Measurements from ENCODE around the gene RXRA. TPM values are rescaled to one million over a fixed set of nuclear protein-coding genes. Genes with fewer than 3 reads are reported as not detected.

RXRA gene
- total RNA-seq, 1 experiment from 2014 or later, result 29.9 TPM

DNA sequence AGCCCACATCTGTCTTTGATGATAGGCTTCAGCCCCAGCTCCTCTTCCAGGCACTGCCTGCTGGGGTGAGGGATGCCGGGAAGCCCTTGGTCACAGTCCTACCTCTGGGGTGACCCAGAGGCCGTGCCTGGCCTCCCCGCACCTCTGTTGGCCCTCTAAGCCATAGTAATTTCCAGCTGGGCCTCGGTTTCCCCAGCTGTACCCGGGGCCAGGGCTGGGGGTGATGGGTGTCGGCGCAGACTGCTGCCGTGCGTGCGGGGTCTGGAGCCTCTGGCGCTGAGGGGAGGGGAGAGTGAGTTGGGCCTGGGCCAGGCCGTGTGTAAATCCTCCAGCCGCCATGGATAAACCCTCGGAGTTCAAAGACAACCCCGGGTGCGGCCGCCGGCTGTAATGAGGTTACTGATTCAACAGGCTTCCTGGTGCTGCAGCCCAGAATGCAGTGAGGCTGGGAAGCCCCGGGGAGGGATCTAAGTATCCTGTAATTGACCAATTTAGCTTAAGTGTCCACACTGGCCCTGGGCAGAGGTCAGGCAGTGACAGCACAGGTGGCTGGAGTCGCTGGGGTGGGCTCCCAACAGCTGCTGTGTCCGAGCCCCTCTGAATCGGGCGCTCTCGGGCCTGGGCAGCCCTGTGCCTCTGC is 7.1 kb downstream of the RXRA start:
- Histone ChIP-seq H2BK15ac (ENCODE audit: low read depth, low read length) (no peak overlapping the region), H3K9me3 (ENCODE audit: control insufficient read depth, low read depth, low read length) (no peaks in the 10 kb centered on the region), H4K5ac (ENCODE audit: insufficient read length, low read depth, low read length) (no peak overlapping the region), H3K56ac (ENCODE audit: insufficient read length, low read depth, low read length) (no peak overlapping the region), H4K91ac (ENCODE audit: insufficient read length, low read depth, low read length) (no peak overlapping the region), H3K23me2 (ENCODE audit: insufficient read length, low read depth, low read length, poor library complexity, severe bottlenecking) (no peaks in the 10 kb centered on the region), H3K18ac (ENCODE audit: insufficient read length, low read depth, low read length) (no peak overlapping the region), H3K79me2 (ENCODE audit: insufficient read depth, low read length) (peaks cover 4% of the 10 kb centered on the region; the same call in 1 of the 2 replicates), H4K8ac (replicated peaks; ENCODE audit: insufficient read length, low read depth, low read length) (no peak overlapping the region), H3K27ac (ENCODE audit: insufficient read length, low read depth, low read length) (no peak overlapping the region), H3K4me2 (ENCODE audit: insufficient read depth, insufficient read length, low read length) (no peak overlapping the region), H3K4me1 (ENCODE audit: insufficient read depth, low read length) (no peaks in the 10 kb centered on the region), H3K9ac (ENCODE audit: extremely low read depth, insufficient read length, low read length) (no peak overlapping the region), H3K14ac (ENCODE audit: insufficient read depth, low read length) (no peak overlapping the region; the same call in 1 of the 2 replicates), H4K20me1 (ENCODE audit: control insufficient read depth, insufficient read depth, insufficient read length) (no peaks in the 10 kb centered on the region), H3K23ac (ENCODE audit: insufficient read length, low read depth, low read length) (no peak overlapping the region), H3T11ph (ENCODE audit: low read length) (no peak overlapping the region), H3K79me1 (ENCODE audit: insufficient read depth, low read depth, low read length, poor library complexity, severe bottlenecking) (peaks cover 3% of the 10 kb centered on the region), H2AK5ac (ENCODE audit: insufficient read length, low read length) (no peak overlapping the region), H2AFZ (ENCODE audit: low read length) (no peak overlapping the region), H2BK120ac (ENCODE audit: low read depth, low read length, poor library complexity, severe bottlenecking) (no peak overlapping the region), H2BK12ac (ENCODE audit: insufficient read length, low read depth, low read length) (no peak overlapping the region), H2BK5ac (ENCODE audit: insufficient read length, low read length) (no peak overlapping the region), H3K4ac (ENCODE audit: low read depth, low read length) (no peak overlapping the region), H3K27me3 (ENCODE audit: insufficient read depth, low read length) (no peaks in the 10 kb centered on the region), H2BK20ac (ENCODE audit: low read depth, low read length, poor library complexity, severe bottlenecking) (no peak overlapping the region)
- DNase-seq, result no peak
- TF ChIP-seq, protein P1, sequence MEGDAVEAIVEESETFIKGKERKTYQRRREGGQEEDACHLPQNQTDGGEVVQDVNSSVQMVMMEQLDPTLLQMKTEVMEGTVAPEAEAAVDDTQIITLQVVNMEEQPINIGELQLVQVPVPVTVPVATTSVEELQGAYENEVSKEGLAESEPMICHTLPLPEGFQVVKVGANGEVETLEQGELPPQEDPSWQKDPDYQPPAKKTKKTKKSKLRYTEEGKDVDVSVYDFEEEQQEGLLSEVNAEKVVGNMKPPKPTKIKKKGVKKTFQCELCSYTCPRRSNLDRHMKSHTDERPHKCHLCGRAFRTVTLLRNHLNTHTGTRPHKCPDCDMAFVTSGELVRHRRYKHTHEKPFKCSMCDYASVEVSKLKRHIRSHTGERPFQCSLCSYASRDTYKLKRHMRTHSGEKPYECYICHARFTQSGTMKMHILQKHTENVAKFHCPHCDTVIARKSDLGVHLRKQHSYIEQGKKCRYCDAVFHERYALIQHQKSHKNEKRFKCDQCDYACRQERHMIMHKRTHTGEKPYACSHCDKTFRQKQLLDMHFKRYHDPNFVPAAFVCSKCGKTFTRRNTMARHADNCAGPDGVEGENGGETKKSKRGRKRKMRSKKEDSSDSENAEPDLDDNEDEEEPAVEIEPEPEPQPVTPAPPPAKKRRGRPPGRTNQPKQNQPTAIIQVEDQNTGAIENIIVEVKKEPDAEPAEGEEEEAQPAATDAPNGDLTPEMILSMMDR (conservative IDR thresholded peaks at IDR 0.05), result no peak
- Mint-ChIP-seq H3K27ac (no peak overlapping the region; a peak in 1 of 7 replicates), H3K4me3 (no peak overlapping the region), H3K9me3 (no peaks in the 10 kb centered on the region), H3K27me3 (ENCODE audit: low read depth) (no peaks in the 10 kb centered on the region), H3K36me3 (ENCODE audit: insufficient read depth in 1 of 3, low read depth in 3 of 3) (no peaks in the 10 kb centered on the region), H3K4me1 (peaks cover 25 to 38% of the 10 kb centered on the region in 2 experiments)
- no CpG with 5 or more reads among the region's 24 CpGs for WGBS (ENCODE audit: extremely low coverage, insufficient read length, low lambda C conversion rate)
